SU-DHL-6 (cell line): ENCODE data around the gene CHSY3.

Experiments
- H2AFZ ChIP-seq: fragments of 200-600 bp; sonication (generic); 2 replicates; pipeline ENCODE4 v1.6.1; 2014; ENCODE audit warnings: low read depth, mild to moderate bottlenecking, moderate library complexity, mixed read lengths, antibody characterized with exemption, low read length; ENCODE audit not compliant: severe bottlenecking
- H3F3A ChIP-seq: fragments of 200-600 bp; shearing (Covaris generic); 2 replicates; pipeline ENCODE4 v1.6.0; 2016; ENCODE audit warnings: antibody characterized with exemption, mild to moderate bottlenecking; ENCODE audit not compliant: insufficient read depth
- H3K27ac ChIP-seq: fragments of 200-600 bp; sonication (generic); 2 replicates; pipeline ENCODE4 v1.5.1; 2016; ENCODE audit warnings: low read depth, mild to moderate bottlenecking, low read length, moderate library complexity, mixed read lengths
- H3K27me3 ChIP-seq: fragments of 200-600 bp; sonication (generic), shearing (Covaris generic); 2 replicates; pipeline ENCODE4 v1.6.0; 2014; ENCODE audit warnings: mild to moderate bottlenecking, low read length
- H3K36me3 ChIP-seq: fragments of 200-600 bp; sonication (generic); 2 replicates; pipeline ENCODE4 v1.6.1; 2014; ENCODE audit warnings: mild to moderate bottlenecking, low read length, mixed read lengths
- H3K4me2 ChIP-seq: fragments of 300-600, 200-600 bp; shearing (Covaris generic), sonication (generic); 2 replicates; pipeline ENCODE4 v1.6.0; 2014; ENCODE audit warnings: low read length, low read depth, mild to moderate bottlenecking; ENCODE audit not compliant: poor library complexity, severe bottlenecking
- H3K4me3 ChIP-seq: fragments of 200-600 bp; sonication (generic); 2 replicates; pipeline ENCODE4 v1.5.1; 2014; ENCODE audit warnings: antibody characterized with exemption, low read length, mild to moderate bottlenecking, mixed read lengths; ENCODE audit not compliant: insufficient read depth, poor library complexity, severe bottlenecking
- H3K79me2 ChIP-seq: fragments of 200-600 bp; sonication (generic); 2 replicates; pipeline ENCODE4 v1.6.1; 2014; ENCODE audit warnings: mild to moderate bottlenecking, low read length, moderate library complexity; ENCODE audit not compliant: insufficient read depth
- H3K9ac ChIP-seq: fragments of 200-600 bp; sonication (generic); 2 replicates; pipeline ENCODE4 v1.7.0; 2014; ENCODE audit warnings: mild to moderate bottlenecking, low read length
- H3K9me2 ChIP-seq: fragments of 200-600 bp; sonication (generic); replicated peaks from 2 replicates; pipeline ENCODE4 v1.6.1; 2014; ENCODE audit warnings: low read length; ENCODE audit not compliant: insufficient read depth
- H3K9me3 ChIP-seq: fragments of 200-600 bp; sonication (generic); 2 replicates; pipeline ENCODE4 v1.6.1; 2014; ENCODE audit warnings: low read length, mixed read lengths; ENCODE audit not compliant: insufficient read depth
- H4K20me1 ChIP-seq: fragments of 200-600 bp; sonication (generic); 2 replicates; pipeline ENCODE4 v1.6.1; 2014; ENCODE audit warnings: low read depth, mild to moderate bottlenecking, antibody characterized with exemption, low read length, moderate library complexity, mixed read lengths
- CTCF ChIP-seq: fragments of 200-600 bp; sonication (generic); IDR thresholded peaks from one replicate; pipeline ENCODE4 v1.5.1; 2017; ENCODE audit warnings: antibody characterized with exemption, mild to moderate bottlenecking, low read length, moderate library complexity; ENCODE audit not compliant: insufficient read depth, poor library complexity, severe bottlenecking
- EZH2phosphoT487 ChIP-seq: fragments of 200-600 bp; sonication (generic), shearing (Covaris generic); conservative IDR thresholded peaks from 2 replicates; pipeline ENCODE4 v1.6.1; 2018; ENCODE audit warnings: mild to moderate bottlenecking, antibody characterized with exemption, low read length, moderate library complexity, mixed read lengths

Gene CHSY3

GRCh38 chr5:130000460-130000859 is 96.2 kb downstream of the CHSY3 start:
- Histone ChIP-seq H3F3A (no peaks in the 10 kb centered on the region), H3K36me3 (no peaks in the 10 kb centered on the region), H3K9ac (no peak overlapping the region), H3K27me3 (no peaks in the 10 kb centered on the region), H4K20me1 (no peaks in the 10 kb centered on the region), H3K27ac (no peak overlapping the region), H3K9me2 (no peaks in the 10 kb centered on the region), H3K79me2 (no peaks in the 10 kb centered on the region), H2AFZ (no peak overlapping the region), H3K4me2 (no peak overlapping the region), H3K4me3 (no peak overlapping the region), H3K9me3 (no peaks in the 10 kb centered on the region)
- TF ChIP-seq EZH2phosphoT487: no peak
- TF ChIP-seq CTCF: no peak

GRCh38 chr5:130002183-130002582 is 97.9 kb downstream of the CHSY3 start:
- Histone ChIP-seq H3K79me2 (no peaks in the 10 kb centered on the region), H3K9me2 (no peaks in the 10 kb centered on the region), H3F3A (no peaks in the 10 kb centered on the region), H4K20me1 (no peaks in the 10 kb centered on the region), H3K4me2 (no peak overlapping the region), H3K4me3 (no peak overlapping the region), H3K9me3 (no peaks in the 10 kb centered on the region), H3K27ac (no peak overlapping the region), H3K9ac (no peak overlapping the region), H3K36me3 (no peaks in the 10 kb centered on the region), H2AFZ (no peak overlapping the region), H3K27me3 (no peaks in the 10 kb centered on the region)
- TF ChIP-seq CTCF (no peak), EZH2phosphoT487 (no peak)

DNA sequence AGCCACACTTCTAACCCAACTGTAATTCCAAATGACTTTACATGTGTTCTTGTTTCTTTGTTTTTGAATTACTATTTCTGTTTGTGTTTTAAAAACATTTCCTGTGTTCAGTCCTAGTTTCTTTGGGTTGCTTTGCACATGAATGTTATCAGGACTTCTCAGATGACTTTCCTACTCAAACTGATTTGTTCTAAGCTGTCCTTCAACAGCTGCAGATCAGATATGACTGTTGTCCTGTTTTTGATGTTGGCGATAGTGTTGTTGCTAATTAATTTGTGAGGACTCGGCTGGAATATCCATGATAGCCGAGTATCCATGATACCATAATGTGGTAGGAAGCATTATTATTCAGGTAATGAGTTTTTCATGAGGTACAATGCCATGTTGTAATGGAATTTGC is 98.6 kb downstream of the CHSY3 start:
- TF ChIP-seq CTCF (no peak), EZH2phosphoT487 (no peak)
- Histone ChIP-seq H3K4me2 (no peak overlapping the region), H3F3A (no peaks in the 10 kb centered on the region), H3K27ac (no peak overlapping the region), H3K4me3 (no peak overlapping the region), H3K9me3 (no peaks in the 10 kb centered on the region), H4K20me1 (no peaks in the 10 kb centered on the region), H3K27me3 (no peaks in the 10 kb centered on the region), H3K9me2 (no peaks in the 10 kb centered on the region), H2AFZ (no peak overlapping the region), H3K79me2 (no peaks in the 10 kb centered on the region), H3K9ac (no peak overlapping the region), H3K36me3 (no peaks in the 10 kb centered on the region)

- no peak overlapping the region for H3K27ac ChIP-seq
- no peak overlapping the region for H2AFZ ChIP-seq
- no peak overlapping the region for H3K4me3 ChIP-seq
- no peaks in the 10 kb centered on the region for H3K9me3 ChIP-seq
- H3K9me2 ChIP-seq: no peaks in the 10 kb centered on the region
- H3K79me2 ChIP-seq: no peaks in the 10 kb centered on the region
- no peak overlapping the region for H3K4me2 ChIP-seq
- H3K9ac ChIP-seq: no peak overlapping the region
- no peak for TF ChIP-seq CTCF
- no peak for TF ChIP-seq EZH2phosphoT487
- no peaks in the 10 kb centered on the region for H3K27me3 ChIP-seq
- no peaks in the 10 kb centered on the region for H4K20me1 ChIP-seq
- H3F3A ChIP-seq: no peaks in the 10 kb centered on the region
- H3K36me3 ChIP-seq: no peaks in the 10 kb centered on the region
Measured at GRCh38 chr5:130011986-130012385, 107.7 kb downstream of the CHSY3 start.
